GM19463 (cell line): Measurements from ENCODE around the gene SERPINI2.
"Not testable (repeated sequence)": the region's sequence is repeated elsewhere in the genome, so short reads cannot be mapped to it uniquely, and the experiment has no call there.

Experiments used
- ATAC-seq: cut with Tn5 transposase; IDR thresholded peaks from one replicate; pipeline ENCODE4 v1.9.1; 2021; ENCODE audit warnings: mild to moderate bottlenecking, moderate library complexity; ENCODE audit not compliant: unreplicated experiment

The SERPINI2 gene

GRCh38 chr3:167450675-167451074 lies 23.2 kb downstream of the SERPINI2 start:
- no peak for ATAC-seq

GRCh38 chr3:167450195-167450594 lies 23.6 kb downstream of the SERPINI2 start:
- ATAC-seq, result no peak

DNA sequence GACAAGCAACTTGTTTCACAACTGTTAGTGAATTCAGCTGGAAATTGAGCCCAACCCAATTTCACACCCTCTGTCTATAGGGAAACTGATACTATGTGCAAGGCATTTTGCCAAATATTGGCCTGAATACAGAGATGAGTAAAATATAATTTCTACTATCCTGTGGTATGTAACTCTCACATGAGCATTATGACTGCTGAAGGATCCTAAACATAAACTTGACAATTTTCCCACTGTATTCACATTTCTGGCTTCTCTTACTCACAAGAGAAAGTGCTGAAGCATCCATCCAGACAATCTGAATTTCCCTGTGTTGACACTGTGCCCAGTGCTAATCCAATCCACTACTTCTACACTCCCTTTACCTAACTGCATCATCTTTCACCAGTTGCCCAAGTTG lies 28.4 kb downstream of the SERPINI2 start:
- ATAC-seq, result no peak

DNA sequence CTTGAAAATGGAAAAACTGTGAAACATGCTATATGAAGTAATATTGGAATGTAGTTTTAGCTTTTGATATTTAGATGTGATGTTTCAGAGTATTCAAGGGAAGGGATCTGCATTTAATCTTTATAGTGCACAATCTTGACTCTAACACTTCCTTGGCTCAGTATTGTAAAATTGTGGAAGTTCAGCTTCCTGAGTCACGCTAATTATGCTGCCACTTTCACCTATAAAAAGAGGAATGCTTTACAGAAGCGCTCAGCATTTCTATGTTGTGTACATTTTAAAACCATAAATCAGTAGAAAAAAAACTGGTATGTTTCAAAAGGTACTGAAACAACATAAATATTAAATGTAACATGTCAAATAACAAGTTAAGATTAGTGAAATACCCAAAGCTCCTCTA lies 32.6 kb downstream of the SERPINI2 start:
- ATAC-seq, result no peak

- no peak for ATAC-seq
These were observed 36.3 kb downstream of the SERPINI2 start for GRCh38 chr3:167437428-167438139.

DNA sequence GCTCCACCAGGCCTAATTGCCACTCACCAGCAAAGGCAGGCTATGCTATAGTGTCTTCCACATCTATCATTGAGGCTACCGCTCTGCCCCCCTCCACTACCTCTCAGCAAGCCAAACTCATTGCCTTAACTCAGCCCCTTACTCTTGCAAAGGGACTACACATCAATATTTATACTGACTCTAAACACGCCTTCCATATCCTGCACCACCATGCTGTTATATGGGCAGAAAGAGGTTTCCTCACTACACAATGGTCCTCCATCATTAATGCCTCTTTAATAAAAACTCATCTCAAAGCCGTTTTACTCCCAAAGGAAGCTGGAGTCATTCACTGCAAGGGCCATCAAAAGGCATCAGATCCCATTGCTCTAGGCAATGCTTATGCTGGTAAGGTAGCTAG lies 46.9 kb downstream of the SERPINI2 start:
- ATAC-seq, result not testable (repeated sequence)

DNA sequence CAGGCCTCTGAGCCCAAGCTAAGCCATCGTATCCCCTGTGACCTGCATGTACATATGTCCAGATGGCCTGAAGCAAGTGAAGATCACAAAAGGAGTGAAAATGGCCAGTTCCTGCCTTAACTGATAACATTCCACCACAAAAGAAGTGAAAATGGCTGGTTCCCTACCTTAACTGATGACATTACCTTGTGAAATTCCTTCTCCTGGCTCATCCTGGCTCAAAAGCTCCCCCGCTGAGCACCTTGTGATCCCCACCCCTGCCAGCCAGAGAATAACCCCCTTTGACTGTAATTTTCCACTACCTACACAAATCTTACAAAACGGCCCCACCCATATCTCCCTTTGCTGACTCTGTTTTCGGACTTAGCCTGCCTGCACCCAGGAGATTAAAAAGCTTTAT lies 51.4 kb downstream of the SERPINI2 start:
- ATAC-seq, result not testable (repeated sequence)

DNA sequence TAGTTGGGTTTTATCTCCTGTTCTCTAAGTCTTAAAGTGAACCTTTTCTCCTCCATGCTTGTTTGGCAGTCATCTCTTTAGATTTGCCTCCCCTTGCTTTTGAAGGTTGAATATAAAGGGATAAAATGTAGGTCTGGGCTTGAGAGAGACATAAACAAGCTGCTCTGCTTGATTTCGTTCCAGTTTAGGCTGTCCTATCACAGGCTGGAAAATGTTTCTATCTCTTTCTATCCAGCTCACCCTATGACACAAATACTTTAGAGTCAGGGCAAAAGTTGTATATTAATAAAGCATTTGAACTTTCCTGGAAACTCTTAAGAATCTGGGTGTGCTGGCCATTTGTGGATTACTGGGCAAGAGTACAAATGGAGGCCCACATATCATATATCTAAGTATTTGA lies 64.2 kb downstream of the SERPINI2 start:
- ATAC-seq, result no peak

DNA sequence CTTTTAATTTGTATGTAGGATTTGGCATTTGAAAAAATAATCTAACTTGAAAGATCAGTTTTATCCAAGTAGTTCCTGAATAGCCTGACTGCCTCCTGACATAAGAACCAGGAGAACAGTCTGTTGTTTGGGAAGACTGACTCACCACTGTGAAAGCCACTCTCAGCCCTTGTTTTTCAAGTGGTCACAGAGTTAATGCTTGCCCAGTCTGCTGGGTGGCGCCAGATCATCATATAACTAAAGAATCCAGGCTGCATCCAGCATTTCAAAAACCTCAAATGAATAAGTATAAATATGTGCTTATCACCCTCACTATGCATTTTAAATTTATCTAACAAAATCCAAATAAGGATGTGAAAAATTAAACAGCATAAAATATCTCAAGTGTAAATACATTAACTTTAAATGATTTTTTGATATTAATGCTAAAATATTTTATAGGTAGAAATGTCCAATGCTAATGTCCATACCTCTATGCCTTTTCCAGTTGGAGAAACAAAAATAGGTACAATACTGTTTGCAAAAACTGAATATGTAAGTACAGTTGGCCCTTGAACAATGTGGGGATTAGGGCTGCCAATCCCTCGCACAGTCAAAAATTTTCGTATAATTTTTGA lies 66.9 kb downstream of the SERPINI2 start:
- peak; percentile 49 for ATAC-seq

- no peak for ATAC-seq
These were observed 76.0 kb downstream of the SERPINI2 start for GRCh38 chr3:167397826-167398225.

DNA sequence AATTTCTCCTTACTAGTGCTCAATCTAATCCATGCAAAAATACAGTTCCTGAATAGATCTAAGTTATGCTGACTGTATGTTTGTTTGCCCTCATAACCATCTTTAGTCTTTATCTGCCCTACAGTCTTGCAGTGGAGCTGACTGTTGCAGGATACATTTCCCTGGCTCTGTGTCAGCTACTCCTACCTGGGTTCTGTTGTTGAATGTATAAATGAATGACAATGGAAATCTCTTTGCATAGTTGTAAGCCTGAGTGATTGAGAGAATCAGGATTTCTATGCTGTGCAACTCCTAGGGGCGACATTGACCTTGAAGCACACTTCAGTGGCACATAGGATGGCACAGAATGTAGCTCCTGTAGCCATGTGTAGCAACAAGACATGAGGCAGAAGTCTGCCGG lies 77.8 kb downstream of the SERPINI2 start:
- ATAC-seq, result no peak

DNA sequence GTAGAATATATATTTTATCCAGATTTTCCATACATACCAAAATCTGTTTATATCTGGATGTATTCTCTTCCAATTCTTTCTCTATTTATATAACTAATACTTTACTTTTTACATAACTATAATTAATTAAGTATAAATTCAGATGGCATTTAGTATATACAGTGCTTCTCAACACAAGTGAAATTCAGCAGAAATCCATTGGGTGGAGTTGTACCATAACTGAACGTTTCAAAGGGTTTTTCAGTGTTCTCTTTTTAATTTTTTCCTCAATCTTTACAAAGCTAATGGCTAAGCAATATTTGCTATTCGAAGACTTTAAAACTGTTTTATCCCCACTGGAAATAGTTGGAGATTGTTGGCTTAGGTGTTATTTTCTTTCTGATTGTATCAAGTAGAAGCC lies 79.8 kb downstream of the SERPINI2 start:
- ATAC-seq, result no peak
